ENCODE results near the gene FRMPD4.
A peak's percentile ranks its signal among the peaks of the same experiment; 100 is the strongest.

FRMPD4 gene

DNA sequence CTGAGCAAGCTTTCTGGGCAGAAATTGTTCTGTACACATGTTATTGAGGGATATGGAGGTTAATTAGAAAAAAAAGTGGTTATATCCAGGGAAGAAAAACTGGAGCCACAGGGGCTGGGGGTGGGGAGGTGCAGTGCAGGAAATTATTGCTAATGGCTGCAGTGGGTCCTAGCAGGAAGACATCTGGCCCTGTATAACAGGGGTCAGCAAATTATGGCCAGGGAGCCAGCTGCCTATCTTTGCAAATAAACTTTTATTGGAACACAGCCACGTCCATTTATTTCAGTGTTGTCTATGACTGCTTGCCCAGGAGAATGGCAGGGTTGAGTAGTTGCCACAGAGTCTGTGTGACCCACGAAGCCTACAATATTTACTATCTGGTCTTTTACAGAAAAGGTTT lies 629.6 kb downstream of the FRMPD4 start:
- TF ChIP-seq, protein P1, sequence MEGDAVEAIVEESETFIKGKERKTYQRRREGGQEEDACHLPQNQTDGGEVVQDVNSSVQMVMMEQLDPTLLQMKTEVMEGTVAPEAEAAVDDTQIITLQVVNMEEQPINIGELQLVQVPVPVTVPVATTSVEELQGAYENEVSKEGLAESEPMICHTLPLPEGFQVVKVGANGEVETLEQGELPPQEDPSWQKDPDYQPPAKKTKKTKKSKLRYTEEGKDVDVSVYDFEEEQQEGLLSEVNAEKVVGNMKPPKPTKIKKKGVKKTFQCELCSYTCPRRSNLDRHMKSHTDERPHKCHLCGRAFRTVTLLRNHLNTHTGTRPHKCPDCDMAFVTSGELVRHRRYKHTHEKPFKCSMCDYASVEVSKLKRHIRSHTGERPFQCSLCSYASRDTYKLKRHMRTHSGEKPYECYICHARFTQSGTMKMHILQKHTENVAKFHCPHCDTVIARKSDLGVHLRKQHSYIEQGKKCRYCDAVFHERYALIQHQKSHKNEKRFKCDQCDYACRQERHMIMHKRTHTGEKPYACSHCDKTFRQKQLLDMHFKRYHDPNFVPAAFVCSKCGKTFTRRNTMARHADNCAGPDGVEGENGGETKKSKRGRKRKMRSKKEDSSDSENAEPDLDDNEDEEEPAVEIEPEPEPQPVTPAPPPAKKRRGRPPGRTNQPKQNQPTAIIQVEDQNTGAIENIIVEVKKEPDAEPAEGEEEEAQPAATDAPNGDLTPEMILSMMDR (IDR thresholded peaks at IDR 0.05; ENCODE audit: low read depth, low read length), result no peak
- DNase-seq (ENCODE audit: low read depth in 2 of 2), result no peak

DNA sequence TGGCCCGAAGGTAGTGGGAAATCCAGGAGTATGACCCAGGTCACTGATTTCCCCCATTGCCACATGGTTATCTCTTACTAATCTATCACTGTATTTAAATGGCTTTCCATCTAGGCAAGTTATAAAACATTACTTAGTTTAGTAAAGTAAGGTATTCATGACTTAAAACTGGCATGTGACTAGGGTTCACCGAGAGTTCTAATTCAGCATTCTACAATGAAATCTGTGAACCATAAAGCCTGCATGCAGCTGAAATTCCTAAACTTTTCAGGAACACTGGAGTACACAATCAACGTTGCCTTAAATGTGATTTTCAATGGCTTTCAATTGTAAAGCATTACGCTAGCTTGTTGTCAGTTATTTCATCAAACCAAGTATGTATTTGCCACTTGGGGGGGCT lies 630.2 kb downstream of the FRMPD4 start:
- H3K4me3 ChIP-seq (replicated peaks in 1 of 2; ENCODE audit: low read depth in 2 of 2, low read length in 2 of 2), result no peak overlapping the region
- DNase-seq (ENCODE audit: low read depth in 2 of 2), result no peak
- TF ChIP-seq, protein P1 (IDR thresholded peaks at IDR 0.05; ENCODE audit: low read depth, low read length), result no peak

More for the DNA sequence above, 629.6 kb downstream of the FRMPD4 start:
- H3K4me3 ChIP-seq (replicated peaks in 1 of 2; ENCODE audit: low read depth in 2 of 2, low read length in 2 of 2), result no peak overlapping the region

DNA sequence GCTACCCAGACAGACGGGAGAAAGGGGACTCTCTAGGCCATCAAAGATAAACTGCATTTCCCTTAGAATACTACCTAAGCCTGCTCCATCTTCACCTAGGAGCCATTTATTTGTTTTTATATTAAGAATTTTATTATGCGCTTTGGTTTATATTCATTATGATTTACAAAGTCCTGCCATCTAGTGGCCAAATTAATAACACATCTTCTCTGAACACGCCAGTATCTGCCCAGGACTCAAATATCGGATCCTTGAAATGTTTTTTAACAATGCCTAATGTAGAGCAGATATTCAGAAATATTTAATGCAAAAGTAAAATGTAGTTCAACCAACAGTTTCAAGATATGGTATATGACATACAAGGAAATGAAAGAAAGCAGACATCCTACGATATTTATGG lies 632.2 kb downstream of the FRMPD4 start:
- TF ChIP-seq, protein P1 (IDR thresholded peaks at IDR 0.05; ENCODE audit: low read depth, low read length), result peak; percentile 23
- DNase-seq (ENCODE audit: low read depth in 2 of 2), result peak; percentile 40 to 53
- no peak overlapping the region for H3K4me3 ChIP-seq (replicated peaks in 1 of 2; ENCODE audit: low read depth in 2 of 2, low read length in 2 of 2)

DNA sequence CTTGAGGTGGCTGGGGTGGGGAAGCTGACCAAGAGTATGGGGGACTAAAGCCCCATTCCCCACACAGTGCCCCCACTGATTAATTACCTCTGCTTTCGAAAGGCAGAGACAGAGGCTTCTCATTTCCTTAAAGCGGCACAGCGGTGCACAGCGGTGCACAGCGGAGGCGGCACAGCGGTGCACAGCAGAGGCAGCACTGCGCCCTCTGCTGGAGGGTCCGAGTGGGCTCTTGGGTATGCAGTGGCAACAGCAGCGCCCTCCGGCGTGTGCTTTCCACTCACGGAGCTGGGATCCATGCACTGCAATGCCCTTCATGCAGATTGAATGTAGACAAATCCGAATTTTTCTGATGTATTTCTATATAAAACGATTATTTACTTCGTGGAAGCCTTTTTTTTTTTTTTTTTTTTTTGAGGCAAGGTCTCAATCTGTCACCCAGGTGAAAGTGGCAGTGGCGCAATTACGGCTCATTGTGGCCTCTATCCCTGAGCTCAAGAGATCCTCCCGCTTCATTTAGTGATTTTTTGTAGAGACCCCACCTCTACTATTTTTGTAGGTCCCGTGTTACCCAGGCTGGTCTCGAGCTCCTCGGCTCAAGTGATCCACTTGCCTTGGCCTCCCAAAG lies 633.3 kb downstream of the FRMPD4 start:
- peak; percentile 58 to 66 for DNase-seq (ENCODE audit: low read depth in 2 of 2)
- TF ChIP-seq, protein P1 (IDR thresholded peaks at IDR 0.05; ENCODE audit: low read depth, low read length), result peak; percentile 79
- H3K4me3 ChIP-seq (replicated peaks in 1 of 2; ENCODE audit: low read depth in 2 of 2, low read length in 2 of 2), result no peak overlapping the region

Data from cardiac fibroblast (primary cell).